Transverse colon (tissue), 4 donors: ENCODE results near the gene ATG9A.

Source experiments
- CTCF ChIP-seq, 5 experiments: fragments of 200-600 bp in 3 of 5; fragments of 450-650 bp in 2 of 5; sonication (generic) in 3 of 5; IDR thresholded peaks; 1 replicate in 2 of 5; 2 replicates in 3 of 5; pipeline ENCODE4 v1.5.1; 2016 to 2017; ENCODE audit warnings: antibody characterized with exemption in 5 of 5, inconsistent platforms in 3 of 5, mild to moderate bottlenecking in 2 of 5, moderate library complexity in 1 of 5
- EP300 ChIP-seq: sonication (generic); formaldehyde crosslinking; IDR thresholded peaks from one replicate; pipeline ENCODE4 v1.6.1; 2017; ENCODE audit warnings: antibody characterized with exemption, low read depth
- POLR2A ChIP-seq: fragments of 450-650 bp; IDR thresholded peaks from one replicate; pipeline ENCODE4 v1.6.1; 2016; ENCODE audit warnings: antibody characterized with exemption, mild to moderate bottlenecking, moderate library complexity
- POLR2AphosphoS5 ChIP-seq, 3 donors: sonication (generic); formaldehyde crosslinking; IDR thresholded peaks; one replicate each; pipeline ENCODE4 v1.6.1; 2016; ENCODE audit warnings: antibody characterized with exemption in 3 of 3

GRCh38 chr2:219220652-219221402, 8.6 kb downstream of the ATG9A start:
- no peak for TF ChIP-seq CTCF (IDR thresholded peaks at IDR 0.05)
- no peak for TF ChIP-seq POLR2AphosphoS5 (IDR thresholded peaks at IDR 0.05)
- no peak for TF ChIP-seq POLR2A
- no peak for TF ChIP-seq EP300
